Measurements from ENCODE around the gene ALX4. TPM values are rescaled to one million over a fixed set of nuclear protein-coding genes. Genes with fewer than 3 reads are reported as not detected.

The ALX4 gene
- total RNA-seq, 1 donor from 2014 or later, result not detected

DNA sequence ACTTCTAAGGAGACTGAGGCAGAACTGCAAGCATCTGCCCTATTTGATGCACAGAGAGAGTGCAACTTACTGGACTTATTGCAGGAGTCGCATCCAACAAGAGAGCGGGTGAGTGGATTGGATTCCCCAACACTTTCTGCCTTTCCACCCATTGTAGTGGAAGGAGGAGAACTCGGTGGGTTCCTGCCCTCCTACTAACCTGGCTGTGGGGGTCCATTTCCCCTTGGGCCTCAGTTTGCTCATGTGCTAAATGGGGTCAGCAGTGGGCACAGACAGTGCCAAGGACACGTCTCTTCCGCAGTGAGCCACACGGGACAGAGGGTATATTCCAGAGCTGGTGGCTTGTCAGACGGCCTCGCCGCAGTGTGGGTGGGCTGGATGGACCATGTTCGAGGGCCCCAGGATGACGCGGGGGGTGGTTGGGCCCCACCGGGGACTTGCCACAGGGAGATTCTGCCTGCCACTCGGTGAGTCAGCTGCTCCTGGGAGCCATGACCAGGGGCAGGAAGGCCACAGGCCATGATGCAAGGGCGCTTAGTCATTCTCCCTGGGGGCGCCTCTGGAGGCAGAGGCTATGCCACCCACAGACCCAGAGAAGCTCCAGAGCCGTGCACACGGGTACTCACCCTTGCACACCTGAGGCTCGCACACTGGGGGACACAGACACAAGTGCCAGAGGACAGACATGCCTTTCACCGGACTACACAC lies 8.2 kb downstream of the ALX4 start:
- peak; percentile 35 for ATAC-seq (ENCODE audit: low read depth)
- H3K4me3 Mint-ChIP-seq, result no peak overlapping the region
- POLR2A ChIA-PET, result no interaction called here

DNA sequence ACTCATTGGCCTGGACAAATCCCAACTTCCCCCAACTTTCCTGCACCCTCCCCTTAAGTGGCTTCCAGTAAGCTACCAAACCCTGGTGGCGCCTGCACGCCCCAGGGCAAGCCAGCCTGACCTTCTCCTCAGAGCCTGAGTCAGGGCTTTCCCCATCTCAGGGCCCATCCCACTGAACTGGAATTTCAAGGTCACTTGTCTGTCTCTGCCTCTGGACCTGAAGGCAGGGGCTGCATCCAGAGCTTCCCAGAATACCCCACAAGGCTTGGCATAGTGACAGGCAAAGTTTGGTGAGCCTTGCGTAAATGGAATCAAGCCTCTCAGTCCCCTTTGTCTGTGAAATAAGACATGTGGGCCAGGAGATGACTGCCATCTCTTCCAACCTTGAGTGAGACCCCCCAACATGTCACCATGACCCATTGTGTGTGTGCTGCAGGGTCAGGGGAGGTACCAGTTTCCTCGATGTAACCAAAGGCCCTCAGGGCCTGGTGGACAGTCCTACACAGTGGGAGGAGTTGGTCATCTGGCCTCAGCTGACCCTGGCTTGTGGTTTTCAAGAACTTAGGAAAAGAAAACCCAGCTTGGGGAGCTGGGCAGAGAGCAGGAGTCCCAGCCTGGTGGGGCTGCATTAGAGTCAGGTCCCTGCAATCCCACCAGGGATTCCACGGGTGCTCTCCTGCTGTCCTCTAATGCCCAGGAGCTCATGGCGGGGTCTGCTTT lies 8.9 kb downstream of the ALX4 start:
- ATAC-seq (ENCODE audit: low read depth) (no peak), DNase-seq (no peak)
- intact Hi-C loops (cut with micrococcal nuclease), result no loop called here
- ChIA-PET POLR2A (no interaction called here), CTCF (no interaction called here)
- TF ChIP-seq, protein P1, sequence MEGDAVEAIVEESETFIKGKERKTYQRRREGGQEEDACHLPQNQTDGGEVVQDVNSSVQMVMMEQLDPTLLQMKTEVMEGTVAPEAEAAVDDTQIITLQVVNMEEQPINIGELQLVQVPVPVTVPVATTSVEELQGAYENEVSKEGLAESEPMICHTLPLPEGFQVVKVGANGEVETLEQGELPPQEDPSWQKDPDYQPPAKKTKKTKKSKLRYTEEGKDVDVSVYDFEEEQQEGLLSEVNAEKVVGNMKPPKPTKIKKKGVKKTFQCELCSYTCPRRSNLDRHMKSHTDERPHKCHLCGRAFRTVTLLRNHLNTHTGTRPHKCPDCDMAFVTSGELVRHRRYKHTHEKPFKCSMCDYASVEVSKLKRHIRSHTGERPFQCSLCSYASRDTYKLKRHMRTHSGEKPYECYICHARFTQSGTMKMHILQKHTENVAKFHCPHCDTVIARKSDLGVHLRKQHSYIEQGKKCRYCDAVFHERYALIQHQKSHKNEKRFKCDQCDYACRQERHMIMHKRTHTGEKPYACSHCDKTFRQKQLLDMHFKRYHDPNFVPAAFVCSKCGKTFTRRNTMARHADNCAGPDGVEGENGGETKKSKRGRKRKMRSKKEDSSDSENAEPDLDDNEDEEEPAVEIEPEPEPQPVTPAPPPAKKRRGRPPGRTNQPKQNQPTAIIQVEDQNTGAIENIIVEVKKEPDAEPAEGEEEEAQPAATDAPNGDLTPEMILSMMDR (IDR thresholded peaks at IDR 0.05), result no peak
- Mint-ChIP-seq H3K27ac (no peak overlapping the region), H3K4me3 (no peak overlapping the region), H3K9me3 (no peaks in the 10 kb centered on the region), H3K4me1 (peaks cover 25% of the 10 kb centered on the region), H3K27me3 (peaks cover 68% of the 10 kb centered on the region), H3K36me3 (ENCODE audit: low read depth) (no peaks in the 10 kb centered on the region)

More for the DNA sequence above, 8.2 kb downstream of the ALX4 start:
- CTCF ChIA-PET, result no interaction called here
- peaks cover 73% of the 10 kb centered on the region for H3K27me3 Mint-ChIP-seq
- H3K27ac Mint-ChIP-seq, result no peak overlapping the region
- TF ChIP-seq, protein P1 (IDR thresholded peaks at IDR 0.05), result no peak
- intact Hi-C loops (cut with micrococcal nuclease), result no loop called here
- H3K9me3 Mint-ChIP-seq, result no peaks in the 10 kb centered on the region
- no peak for DNase-seq
- H3K36me3 Mint-ChIP-seq (ENCODE audit: low read depth), result no peaks in the 10 kb centered on the region
- H3K4me1 Mint-ChIP-seq, result peaks cover 31% of the 10 kb centered on the region

DNA sequence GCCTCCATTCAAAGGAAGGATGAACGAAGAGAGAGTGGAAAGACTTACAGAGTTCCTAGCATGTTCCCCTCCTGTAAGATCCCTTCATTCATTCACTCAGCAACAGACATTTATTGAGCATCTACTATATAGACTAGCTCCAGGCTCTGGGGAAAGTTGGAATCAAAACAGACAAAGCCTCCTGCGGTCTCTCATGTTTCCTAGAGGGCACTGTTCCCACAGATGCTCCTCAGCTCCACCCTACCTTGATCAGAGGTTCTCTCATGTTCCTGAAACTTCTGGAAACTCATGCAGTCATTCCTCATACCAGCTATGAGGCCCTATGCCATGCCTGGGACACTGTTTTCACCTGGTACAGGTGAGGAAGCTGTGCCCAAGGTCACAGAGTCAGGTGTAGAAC lies 11.1 kb downstream of the ALX4 start:
- Mint-ChIP-seq H3K9me3 (no peaks in the 10 kb centered on the region), H3K36me3 (ENCODE audit: low read depth) (no peaks in the 10 kb centered on the region), H3K27me3 (peaks cover 52% of the 10 kb centered on the region), H3K4me3 (no peak overlapping the region), H3K4me1 (peaks cover 4% of the 10 kb centered on the region), H3K27ac (no peak overlapping the region)
- TF ChIP-seq, protein P1 (IDR thresholded peaks at IDR 0.05), result no peak
- intact Hi-C loops (cut with micrococcal nuclease), result no loop called here
- DNase-seq (no peak), ATAC-seq (ENCODE audit: low read depth) (no peak)
- POLR2A ChIA-PET, result no interaction called here
- CTCF ChIA-PET, result no interaction called here

DNA sequence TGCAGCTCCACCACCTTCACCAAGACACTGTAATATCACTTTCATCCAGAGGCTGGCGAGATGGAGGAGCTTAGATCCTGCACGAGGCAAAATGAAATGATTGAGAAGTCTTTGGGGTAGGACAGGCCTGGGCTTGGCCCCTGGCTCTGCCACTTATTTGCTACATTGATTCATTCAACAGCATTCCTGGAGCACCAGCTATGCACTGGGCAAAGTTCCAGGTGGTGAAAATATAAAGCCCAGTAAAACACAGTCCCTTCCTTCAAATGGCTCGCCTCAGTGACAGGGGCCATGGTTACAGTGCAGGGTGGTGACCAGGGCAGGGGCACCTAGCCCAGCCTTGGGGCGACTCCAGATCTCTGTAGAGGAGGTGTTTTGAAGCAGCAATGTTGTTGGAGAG lies 19.7 kb downstream of the ALX4 start:
- no peaks in the 10 kb centered on the region for H3K4me1 Mint-ChIP-seq
- no peak overlapping the region for H3K4me3 Mint-ChIP-seq
- no peaks in the 10 kb centered on the region for H3K9me3 Mint-ChIP-seq
- intact Hi-C loops (cut with micrococcal nuclease), result no loop called here
- H3K27ac Mint-ChIP-seq, result no peak overlapping the region
- ChIA-PET CTCF (interaction anchor here (1.2 kb wide), 1 partner anchor 327 kb away, joined by 3 read pairs; no protein-coding TSS in a partner anchor), POLR2A (no interaction called here)
- peaks cover 21% of the 10 kb centered on the region for H3K27me3 Mint-ChIP-seq
- TF ChIP-seq, protein P1 (IDR thresholded peaks at IDR 0.05), result no peak
- ATAC-seq (ENCODE audit: low read depth) (no peak), DNase-seq (no peak)
- no peaks in the 10 kb centered on the region for H3K36me3 Mint-ChIP-seq (ENCODE audit: low read depth)

DNA sequence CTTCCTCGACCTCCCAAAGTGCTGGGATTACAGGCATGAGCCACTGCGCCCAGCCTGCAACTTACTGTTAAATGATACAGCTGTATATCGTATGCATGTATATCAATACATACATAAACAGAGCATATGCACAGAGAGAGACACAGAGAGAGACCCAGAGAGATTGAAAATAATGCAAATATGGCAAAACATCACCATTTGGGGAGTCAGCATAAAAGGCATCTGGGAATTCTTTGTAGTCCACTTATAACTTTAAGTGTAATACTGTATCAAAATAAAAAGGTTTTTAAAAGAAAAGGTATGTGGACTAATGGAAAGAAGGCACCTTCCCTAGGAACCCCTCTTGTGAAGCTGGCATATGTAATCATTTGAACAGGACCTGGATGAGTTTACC lies 21.8 kb downstream of the ALX4 start:
- DNase-seq, result no peak
- no peak for ATAC-seq (ENCODE audit: low read depth)
- Mint-ChIP-seq H3K9me3 (no peaks in the 10 kb centered on the region), H3K4me3 (no peak overlapping the region), H3K27me3 (peaks cover 16% of the 10 kb centered on the region), H3K27ac (no peak overlapping the region), H3K36me3 (ENCODE audit: low read depth) (no peaks in the 10 kb centered on the region), H3K4me1 (no peaks in the 10 kb centered on the region)
- ChIA-PET POLR2A (no interaction called here), CTCF (interaction anchor here (1.0 kb wide), 2 partner anchors 237 to 639 kb away, joined by 3 read pairs; no protein-coding TSS in a partner anchor)
- intact Hi-C loops (cut with micrococcal nuclease), result loop anchor here (5.0 to 10.0 kb wide), 4 partner anchors 193 to 819 kb away; partner anchors contain the start of gene EXT2
- TF ChIP-seq, protein P1 (IDR thresholded peaks at IDR 0.05), result no peak

Measured in activated B cell treated with CpG ODN at 0.5 μM for 24 hours (primary cell).